OCI-LY7 (cell line): ENCODE results near the gene TNS3. TPM values are rescaled to one million over a fixed set of nuclear protein-coding genes. Genes with fewer than 3 reads are reported as not detected.

Experiments used
- BruUV-seq: library from RNA; stranded (reverse); fragments of 400-500 nt; replicated peaks from 2 replicates; lab custom pipeline; 2021; lab: Mats Ljungman, UMichigan
- CTCF ChIA-PET: fragments of 300-600 bp; sonication (Branson Sonifier 250); formaldehyde crosslinking; loops from one replicate; lab custom pipeline; 2022; ENCODE audit warnings: antibody characterized with exemption; ENCODE audit not compliant: unreplicated experiment; lab: Charles Lee
- POLR2A ChIA-PET: fragments of 300-600 bp; sonication (Branson Sonifier 250); formaldehyde crosslinking; loops from one replicate; lab custom pipeline; 2022; ENCODE audit warnings: antibody characterized with exemption; lab: Charles Lee
- DNase-seq: peaks from one replicate; pipeline ENCODE4 v3.0.0-alpha.2; 2015; ENCODE audit warnings: low spot score
- H2AFZ ChIP-seq: fragments of 200-600 bp; sonication (generic), shearing (Covaris generic); 2 replicates; pipeline ENCODE4 v1.6.1; 2014; ENCODE audit warnings: mild to moderate bottlenecking, antibody characterized with exemption, low read length, moderate library complexity
- H3K27ac ChIP-seq: fragments of 200-600 bp; sonication (generic); 2 replicates; pipeline ENCODE4 v1.5.1; 2014; ENCODE audit warnings: mixed run types, low read depth, mild to moderate bottlenecking, moderate library complexity, low read length, inconsistent platforms; ENCODE audit not compliant: poor library complexity, severe bottlenecking
- H3K36me3 ChIP-seq: fragments of 200-600 bp; sonication (generic); 2 replicates; pipeline ENCODE4 v1.6.1; 2014; ENCODE audit warnings: mild to moderate bottlenecking, antibody characterized with exemption, low read length, moderate library complexity, mixed read lengths; ENCODE audit not compliant: insufficient read depth
- H3K4me1 ChIP-seq: fragments of 200-600 bp; sonication (generic); 2 replicates; pipeline ENCODE4 v1.5.1; 2014; ENCODE audit warnings: mild to moderate bottlenecking, low read length; ENCODE audit not compliant: insufficient read depth, poor library complexity, severe bottlenecking
- H3K4me2 ChIP-seq: fragments of 200-600 bp; sonication (generic); 2 replicates; pipeline ENCODE4 v1.6.1; 2014; ENCODE audit warnings: mild to moderate bottlenecking, low read length
- H3K4me3 ChIP-seq: fragments of 200-600 bp; sonication (generic); 2 replicates; pipeline ENCODE4 v1.5.1; 2014; ENCODE audit warnings: mild to moderate bottlenecking, low read depth, low read length; ENCODE audit not compliant: poor library complexity, severe bottlenecking
- H3K79me2 ChIP-seq: fragments of 200-600 bp; sonication (generic); 2 replicates; pipeline ENCODE4 v1.6.1; 2016; ENCODE audit warnings: low read depth, mild to moderate bottlenecking, low read length, moderate library complexity, mixed read lengths; ENCODE audit not compliant: insufficient read depth
- H3K9me2 ChIP-seq: fragments of 200-600 bp; sonication (generic); 2 replicates; pipeline ENCODE4 v1.6.1; 2016; ENCODE audit warnings: mild to moderate bottlenecking, low read length, mixed read lengths; ENCODE audit not compliant: insufficient read depth
- H3K9me3 ChIP-seq: fragments of 200-600 bp; sonication (generic); 2 replicates; pipeline ENCODE4 v1.6.1; 2014; ENCODE audit warnings: mild to moderate bottlenecking, mixed run types, low read length, mixed read lengths
- H4K20me1 ChIP-seq: fragments of 200-600 bp; sonication (generic); 2 replicates; pipeline ENCODE4 v1.6.1; 2014; ENCODE audit warnings: mild to moderate bottlenecking, antibody characterized with exemption, low read length, moderate library complexity, mixed read lengths; ENCODE audit not compliant: insufficient read depth
- EZH2phosphoT487 ChIP-seq: fragments of 200-600 bp; sonication (generic); IDR thresholded peaks from 2 replicates; pipeline ENCODE4 v1.6.1; 2018; ENCODE audit warnings: low read depth, borderline replicate concordance, mild to moderate bottlenecking, mixed run types, antibody characterized with exemption, low read length, moderate library complexity, mixed read lengths
- intact Hi-C: fragments of 100-400 bp; cut with micrococcal nuclease; formaldehyde crosslinking; loops from one replicate; pipeline ENCODE4 v1.10.0; 2022; ENCODE audit not compliant: unreplicated experiment
- total RNA-seq, 2 experiments: library from RNA; depleted of rRNA in 1 of 2; stranded (reverse); fragments of >200 nt in 1 of 2; shearing (Covaris generic) in 1 of 2; gene quantifications; 2 replicates each; pipeline ENCODE4 v1.2.3, GENCODE V29; 2014 to 2022
- TF ChIP-seq, protein P1 (sequence below): fragments of 200-600 bp; sonication (generic); conservative IDR thresholded peaks from 2 replicates; pipeline ENCODE4 v1.5.1; 2014; ENCODE audit warnings: mild to moderate bottlenecking, antibody characterized with exemption, low read length, moderate library complexity, mixed read lengths

Gene TNS3
- total RNA-seq, 2 experiments from 2014 or later, result 9.5 to 42.1 TPM

DNA sequence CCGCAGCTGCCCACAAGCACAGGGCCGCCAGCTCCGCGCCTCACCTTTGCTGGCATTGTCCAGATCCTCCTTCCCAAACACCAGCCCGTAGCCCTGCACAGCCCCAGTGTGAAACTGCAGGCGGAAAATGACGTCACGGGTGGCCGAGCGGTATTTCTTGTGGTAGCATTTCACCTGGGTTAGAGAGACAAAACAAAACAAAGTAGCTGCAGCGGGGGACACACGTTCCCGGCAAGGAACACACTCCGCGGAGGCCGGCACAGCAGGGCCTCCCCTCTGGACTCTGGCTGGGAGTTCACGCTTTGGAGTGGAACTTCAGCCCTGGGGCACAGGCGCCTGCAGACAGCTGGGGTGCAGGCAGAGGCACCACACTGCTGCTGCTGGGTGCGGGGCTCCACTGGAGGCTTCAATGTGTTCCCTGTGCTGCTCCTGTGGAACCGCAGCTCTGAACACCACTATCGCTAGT lies 181.1 kb downstream of the TNS3 start:
- H3K27ac ChIP-seq, result no peak overlapping the region
- H3K36me3 ChIP-seq, result no peaks in the 10 kb centered on the region; the same call in 1 of the 2 replicates
- no peak for DNase-seq
- no peak overlapping the region for H3K4me3 ChIP-seq
- no peaks in the 10 kb centered on the region for H4K20me1 ChIP-seq
- POLR2A ChIA-PET, result no interaction called here
- H3K4me1 ChIP-seq, result no peaks in the 10 kb centered on the region
- H2AFZ ChIP-seq, result no peak overlapping the region
- TF ChIP-seq, protein P1, sequence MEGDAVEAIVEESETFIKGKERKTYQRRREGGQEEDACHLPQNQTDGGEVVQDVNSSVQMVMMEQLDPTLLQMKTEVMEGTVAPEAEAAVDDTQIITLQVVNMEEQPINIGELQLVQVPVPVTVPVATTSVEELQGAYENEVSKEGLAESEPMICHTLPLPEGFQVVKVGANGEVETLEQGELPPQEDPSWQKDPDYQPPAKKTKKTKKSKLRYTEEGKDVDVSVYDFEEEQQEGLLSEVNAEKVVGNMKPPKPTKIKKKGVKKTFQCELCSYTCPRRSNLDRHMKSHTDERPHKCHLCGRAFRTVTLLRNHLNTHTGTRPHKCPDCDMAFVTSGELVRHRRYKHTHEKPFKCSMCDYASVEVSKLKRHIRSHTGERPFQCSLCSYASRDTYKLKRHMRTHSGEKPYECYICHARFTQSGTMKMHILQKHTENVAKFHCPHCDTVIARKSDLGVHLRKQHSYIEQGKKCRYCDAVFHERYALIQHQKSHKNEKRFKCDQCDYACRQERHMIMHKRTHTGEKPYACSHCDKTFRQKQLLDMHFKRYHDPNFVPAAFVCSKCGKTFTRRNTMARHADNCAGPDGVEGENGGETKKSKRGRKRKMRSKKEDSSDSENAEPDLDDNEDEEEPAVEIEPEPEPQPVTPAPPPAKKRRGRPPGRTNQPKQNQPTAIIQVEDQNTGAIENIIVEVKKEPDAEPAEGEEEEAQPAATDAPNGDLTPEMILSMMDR, result no peak
- TF ChIP-seq EZH2phosphoT487, result no peak
- no peak overlapping the region for H3K4me2 ChIP-seq
- intact Hi-C loops, result no loop called here
- H3K79me2 ChIP-seq, result no peaks in the 10 kb centered on the region
- BruUV-seq, result no TSS peak
- CTCF ChIA-PET, result no interaction called here
- H3K9me3 ChIP-seq, result no peaks in the 10 kb centered on the region
- no peaks in the 10 kb centered on the region for H3K9me2 ChIP-seq

DNA sequence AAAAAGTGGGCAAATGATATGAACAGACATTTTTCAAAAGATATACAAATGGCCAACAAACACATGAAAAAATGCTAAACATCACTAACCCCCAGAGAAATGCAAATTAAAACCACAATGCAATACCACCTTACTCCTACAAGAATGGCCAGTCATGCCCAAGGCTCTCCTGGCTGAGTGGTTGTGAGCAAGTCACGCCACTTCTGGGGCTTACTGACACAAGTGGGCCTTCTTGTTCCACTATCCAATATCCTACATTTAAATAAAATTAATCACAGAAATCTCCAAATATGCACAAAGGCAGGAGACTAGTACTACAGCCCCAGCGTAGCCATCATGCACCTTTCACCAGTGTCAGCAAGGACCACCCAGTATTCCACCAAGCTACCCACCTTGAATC lies 181.9 kb downstream of the TNS3 start:
- no TSS peak for BruUV-seq
- Histone ChIP-seq H3K4me3 (no peak overlapping the region), H2AFZ (no peak overlapping the region), H3K9me3 (no peaks in the 10 kb centered on the region), H3K9me2 (no peaks in the 10 kb centered on the region), H3K27ac (no peak overlapping the region), H3K4me2 (no peak overlapping the region), H3K4me1 (no peaks in the 10 kb centered on the region), H3K79me2 (no peaks in the 10 kb centered on the region), H4K20me1 (no peaks in the 10 kb centered on the region), H3K36me3 (no peaks in the 10 kb centered on the region; the same call in 1 of the 2 replicates)
- DNase-seq, result no peak
- ChIA-PET CTCF (no interaction called here), POLR2A (no interaction called here)
- TF ChIP-seq, protein P1, result no peak
- no peak for TF ChIP-seq EZH2phosphoT487
- intact Hi-C loops, result no loop called here

DNA sequence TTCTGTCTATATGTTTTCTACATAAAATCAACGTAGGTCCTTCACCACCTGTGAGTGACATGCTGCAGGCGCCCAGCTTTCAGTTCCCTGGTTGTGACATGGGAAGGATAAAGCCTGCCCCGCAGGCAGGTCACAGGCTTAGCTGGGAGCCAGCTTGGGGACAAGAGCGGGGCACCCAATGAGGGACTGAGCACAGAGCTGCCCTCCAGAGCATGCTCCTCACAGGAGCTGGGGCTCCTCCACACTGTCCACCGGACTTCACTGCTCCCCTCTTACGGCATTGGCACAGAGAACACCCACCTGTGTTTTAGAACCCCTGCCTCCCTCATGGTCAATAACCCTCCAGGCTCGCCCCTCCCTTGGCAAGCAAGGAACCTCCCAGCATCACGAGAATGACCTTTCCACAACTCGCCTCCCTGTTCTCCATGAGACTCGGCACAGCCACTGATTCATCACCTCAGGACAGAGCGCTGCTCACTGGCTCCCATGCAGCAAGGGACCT lies 187.1 kb downstream of the TNS3 start:
- no peaks in the 10 kb centered on the region for H3K79me2 ChIP-seq
- no peaks in the 10 kb centered on the region for H3K9me3 ChIP-seq
- no peak overlapping the region for H3K4me2 ChIP-seq
- ChIA-PET POLR2A (interaction anchor here (0.6 to 1.2 kb wide), 3 partner anchors 35 to 244 kb away, joined by 3 to 4 read pairs (median 3); no protein-coding TSS in a partner anchor), CTCF (interaction anchor here (0.6 kb wide), 1 partner anchor 141 kb away, joined by 3 read pairs; no protein-coding TSS in a partner anchor)
- DNase-seq, result no peak
- H3K9me2 ChIP-seq, result no peaks in the 10 kb centered on the region
- no TSS peak for BruUV-seq
- no peak overlapping the region for H3K27ac ChIP-seq
- H3K4me1 ChIP-seq, result peaks cover 8% of the 10 kb centered on the region
- intact Hi-C loops, result no loop called here
- no peak overlapping the region for H2AFZ ChIP-seq
- TF ChIP-seq EZH2phosphoT487, result no peak
- TF ChIP-seq, protein P1, result no peak
- H3K36me3 ChIP-seq, result no peaks in the 10 kb centered on the region
- H4K20me1 ChIP-seq, result no peaks in the 10 kb centered on the region
- H3K4me3 ChIP-seq, result no peak overlapping the region
